ENCODE measurements around the gene MAML2. TPM values are rescaled to one million over a fixed set of nuclear protein-coding genes. Genes with fewer than 3 reads are reported as not detected.

The MAML2 gene
- total RNA-seq, 4 donors from 2014 or later: 34.2 to 49.8 (median 44.4) TPM

GRCh38 chr11:96194581-96195374 lies 148.2 kb downstream of the MAML2 start:
- TF ChIP-seq CTCF (IDR thresholded peaks at IDR 0.05): no peak
- DNase-seq (ENCODE audit: low spot score): no peak
- ATAC-seq (ENCODE audit: low FRiP score): no peak

DNA sequence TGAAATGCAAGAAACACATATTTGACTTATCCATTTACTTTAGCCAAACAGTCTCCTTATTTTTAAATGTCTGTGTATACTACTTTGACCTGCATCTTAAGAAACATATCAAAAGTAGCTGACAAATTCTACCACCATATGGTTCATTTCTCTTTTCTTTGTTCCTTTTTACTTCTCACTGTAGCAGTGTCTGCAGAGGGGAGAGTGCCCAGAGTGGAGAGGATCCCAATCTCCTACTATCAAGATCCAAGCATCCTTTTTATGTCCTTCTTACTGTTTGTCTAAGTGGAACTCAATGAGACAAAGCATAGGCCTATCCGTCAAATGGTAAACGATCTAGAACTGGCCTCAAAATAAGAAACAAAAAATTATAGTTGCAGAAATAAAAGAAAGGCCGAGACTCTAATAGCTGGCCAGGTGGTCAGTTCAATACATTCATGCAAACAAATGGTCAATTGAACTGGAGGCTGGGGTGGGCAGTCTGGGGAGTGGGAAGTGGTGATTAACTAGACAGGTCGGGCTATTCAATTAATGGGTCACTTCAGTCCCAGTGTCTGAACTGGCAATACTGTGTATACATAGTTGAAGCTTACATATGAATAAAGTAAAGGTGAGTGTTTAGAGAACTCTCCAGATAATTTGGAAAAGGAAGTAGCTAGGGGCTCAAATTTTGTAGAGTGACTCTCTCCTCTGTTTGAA lies 149.1 kb downstream of the MAML2 start:
- TF ChIP-seq CTCF (IDR thresholded peaks at IDR 0.05): no peak
- DNase-seq (ENCODE audit: low spot score) (no peak), ATAC-seq (ENCODE audit: low FRiP score) (no peak)

DNA sequence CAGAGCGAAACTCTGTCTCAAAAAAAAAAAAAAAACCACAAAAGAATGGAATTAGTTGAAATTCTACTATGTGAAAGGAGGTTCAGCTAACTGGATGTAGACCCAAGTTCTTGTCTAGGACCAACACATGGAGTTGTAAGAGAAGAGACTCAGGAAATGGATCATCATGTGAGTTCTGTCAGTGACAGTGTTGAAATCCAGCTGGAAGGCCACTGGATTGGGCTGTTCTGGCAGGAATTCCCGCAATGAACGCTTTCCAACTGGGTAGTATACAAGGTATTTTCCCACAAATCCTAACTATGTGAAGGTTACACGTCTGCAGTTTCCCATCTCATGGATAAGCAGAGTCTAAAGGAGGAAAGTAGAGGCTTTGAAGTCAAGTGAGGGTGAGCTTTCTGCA lies 151.2 kb downstream of the MAML2 start:
- no peak for DNase-seq (ENCODE audit: low spot score)
- no peak for ATAC-seq (ENCODE audit: low FRiP score)
- TF ChIP-seq CTCF (IDR thresholded peaks at IDR 0.05): no peak

DNA sequence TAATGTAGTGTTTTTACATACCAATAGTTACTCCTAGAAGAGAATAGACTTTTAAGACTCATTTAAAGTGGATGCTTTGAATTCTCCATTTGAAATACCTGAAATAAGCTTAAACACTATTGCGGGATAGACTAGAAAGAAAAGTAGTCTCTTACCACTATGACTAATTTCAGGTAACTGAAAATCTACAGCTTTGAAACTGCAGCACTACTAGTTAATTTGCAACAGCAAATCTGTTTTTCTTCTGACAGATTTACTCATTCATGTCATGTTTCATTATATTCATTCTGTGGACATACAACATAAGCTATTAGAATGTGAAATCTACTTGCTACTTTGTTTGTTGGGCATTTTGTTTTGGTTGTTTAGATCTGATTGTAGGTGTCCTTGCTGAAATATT lies 153.6 kb downstream of the MAML2 start:
- ATAC-seq (ENCODE audit: low FRiP score) (no peak), DNase-seq (ENCODE audit: low spot score) (no peak)
- no peak for TF ChIP-seq CTCF (IDR thresholded peaks at IDR 0.05)

DNA sequence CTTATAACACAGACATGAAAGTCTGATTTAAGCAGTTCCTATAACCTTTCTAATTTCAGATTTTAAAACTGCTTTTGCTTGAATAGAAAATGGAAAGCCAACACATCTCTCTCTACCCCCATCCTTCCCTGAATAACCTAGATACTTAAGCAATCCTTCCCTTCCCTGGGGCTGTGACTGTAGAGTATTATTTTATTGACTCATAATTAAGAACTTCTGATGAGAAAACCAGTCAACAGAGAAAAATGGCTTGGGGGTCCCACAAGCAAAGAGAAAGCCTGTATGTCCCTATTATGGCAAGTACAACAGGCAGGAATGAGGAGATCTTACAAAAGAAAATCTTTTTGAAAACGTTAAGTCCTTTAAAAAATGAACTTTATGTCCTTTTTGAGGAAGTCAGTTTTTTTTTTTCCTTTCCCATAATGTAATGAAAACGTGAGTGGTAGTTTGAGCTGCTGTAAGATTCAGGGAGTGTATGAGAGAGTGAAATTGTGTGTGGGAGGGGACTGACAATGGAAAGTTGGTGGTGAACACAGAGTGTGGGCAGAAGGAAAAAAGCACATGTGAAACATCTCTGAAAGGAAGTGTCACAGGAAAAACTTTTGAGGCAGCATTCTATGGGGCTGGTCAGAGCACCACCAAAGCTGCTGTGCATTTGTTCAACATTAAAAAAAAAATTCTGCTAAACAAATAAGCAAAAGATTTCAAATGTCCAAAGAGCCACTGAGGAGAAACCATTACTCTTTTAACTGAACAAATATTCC lies 154.6 kb downstream of the MAML2 start:
- ATAC-seq (ENCODE audit: low FRiP score) (peak; percentile 81), DNase-seq (ENCODE audit: low spot score) (no peak)
- TF ChIP-seq CTCF (IDR thresholded peaks at IDR 0.05): no peak

DNA sequence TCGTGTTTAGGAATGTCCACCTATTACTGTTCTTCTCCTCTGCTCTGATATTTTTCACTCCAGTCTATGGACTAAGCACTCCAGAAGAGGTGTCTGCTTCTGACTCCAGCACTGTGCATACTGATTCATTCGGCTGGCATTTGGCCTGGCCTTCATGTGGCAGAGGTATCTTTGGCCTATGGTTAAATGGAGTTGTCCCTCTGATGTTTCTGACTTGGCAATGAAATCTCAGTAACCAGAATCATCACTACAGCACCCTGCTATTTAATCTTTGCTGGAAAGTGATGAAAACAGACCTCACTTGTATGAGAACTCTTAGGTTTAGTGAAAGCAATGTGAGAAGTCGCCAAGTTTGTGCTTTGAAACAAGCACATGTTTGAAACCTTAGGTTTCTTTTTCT lies 155.2 kb downstream of the MAML2 start:
- DNase-seq (ENCODE audit: low spot score) (no peak), ATAC-seq (ENCODE audit: low FRiP score) (peak; percentile 91)
- TF ChIP-seq CTCF (IDR thresholded peaks at IDR 0.05): no peak

All from omental fat pad (tissue), 4 donors.